GM12878 (cell line): Measurements from ENCODE around the gene TNXB. TPM values are rescaled to one million over a fixed set of nuclear protein-coding genes. Genes with fewer than 3 reads are reported as not detected.

ENCODE experiments used
- ATAC-seq: fragments of 200-7000 bp; cut with Tn5 transposase; 3 replicates; pipeline ENCODE4 v1.9.1; 2020; ENCODE audit warnings: mild to moderate bottlenecking, moderate library complexity
- BruUV-seq: library from RNA; stranded (reverse); fragments of 400-500 nt; replicated peaks from 2 replicates; lab custom pipeline; 2021; lab: Mats Ljungman, UMichigan
- CTCF ChIA-PET: fragments of 300-600 bp; sonication (Branson Sonifier 250); formaldehyde crosslinking; extraction: SDS; loops from one replicate; lab custom pipeline; 2021; ENCODE audit warnings: inconsistent platforms; lab: Yijun Ruan, JAX
- POLR2A ChIA-PET: fragments of 350-600 bp; formaldehyde crosslinking; extraction: SDS; loops from one replicate; lab custom pipeline; 2021; ENCODE audit warnings: inconsistent platforms; lab: Charles Lee
- RAD21 ChIA-PET: fragments of 300-600 bp; sonication (Branson Sonifier 250); formaldehyde crosslinking; loops from one replicate; lab custom pipeline; 2023; ENCODE audit warnings: antibody characterized with exemption; ENCODE audit not compliant: unreplicated experiment; lab: Charles Lee
- SMC1A ChIA-PET: fragments of 300-600 bp; sonication (Branson Sonifier 250); formaldehyde crosslinking; loops from one replicate; lab custom pipeline; 2023; ENCODE audit not compliant: unreplicated experiment, uncharacterized antibody; lab: Charles Lee
- DNase-seq: peaks from one replicate; pipeline ENCODE4 v3.0.0-alpha.2; 2011; ENCODE audit warnings: low read depth, low spot score
- FAIRE-seq: peaks from 3 replicates; lab custom pipeline; 2011; peaks lifted over from hg19 to GRCh38; lab: Jason Lieb, UNC
- H2AFZ ChIP-seq: 2 replicates; pipeline ENCODE4 v1.6.0; 2011; ENCODE audit warnings: low read depth, low read length, control low read depth; ENCODE audit not compliant: control insufficient read depth
- H3K27ac ChIP-seq: 2 replicates; pipeline ENCODE4 v1.5.1; 2011; ENCODE audit warnings: control low read depth; ENCODE audit not compliant: control insufficient read depth, insufficient read depth
- H3K27me3 ChIP-seq, 2 experiments: replicated peaks in 1 of 2; 2 replicates each; pipeline versions ENCODE4 v1.6.0 to v1.6.1; 2011; ENCODE audit warnings: low read length in 1 of 2; ENCODE audit not compliant: control insufficient read depth in 2 of 2, insufficient read depth in 2 of 2
- H3K36me3 ChIP-seq, 2 experiments: 2 replicates each; pipeline ENCODE4 v1.5.1; 2011; ENCODE audit warnings: low read length in 1 of 2; ENCODE audit not compliant: control insufficient read depth in 2 of 2, insufficient read depth in 2 of 2
- H3K4me1 ChIP-seq: 2 replicates; pipeline ENCODE4 v1.6.1; 2011; ENCODE audit warnings: mild to moderate bottlenecking, low read length, moderate library complexity, mixed read lengths; ENCODE audit not compliant: control insufficient read depth, insufficient read depth
- H3K4me2 ChIP-seq: 2 replicates; pipeline ENCODE4 v1.6.0; 2011; ENCODE audit warnings: control low read depth; ENCODE audit not compliant: control insufficient read depth, insufficient read depth
- H3K4me3 ChIP-seq: fragments of 200-600 bp; sonication (generic); 2 replicates; pipeline ENCODE4 v1.5.1; 2016
- H3K79me2 ChIP-seq: 2 replicates; pipeline ENCODE4 v1.6.0; 2011; ENCODE audit warnings: low read length; ENCODE audit not compliant: control insufficient read depth, insufficient read depth
- H3K9ac ChIP-seq: 2 replicates; pipeline ENCODE4 v1.8.0; 2011; ENCODE audit warnings: low read length, control low read depth, mixed read lengths; ENCODE audit not compliant: control insufficient read depth, insufficient read depth
- H3K9me3 ChIP-seq: replicated peaks from 3 replicates; pipeline ENCODE4 v1.5.1; 2011; ENCODE audit warnings: mild to moderate bottlenecking, low read length; ENCODE audit not compliant: control insufficient read depth, insufficient read depth
- H4K20me1 ChIP-seq: 2 replicates; pipeline ENCODE4 v1.6.0; 2011; ENCODE audit not compliant: control insufficient read depth, insufficient read depth
- EED ChIP-seq: sonication (generic); IDR thresholded peaks from 2 replicates; pipeline ENCODE4 v1.6.1; 2016; ENCODE audit warnings: antibody characterized with exemption, low read depth
- GATAD2B ChIP-seq: fragments of 450-650 bp; conservative IDR thresholded peaks from 2 replicates; pipeline ENCODE4 v1.6.1; 2017; ENCODE audit warnings: low read depth, mild to moderate bottlenecking, moderate library complexity
- IRF4 ChIP-seq: IDR thresholded peaks from 2 replicates; pipeline ENCODE4 v1.6.1; 2011; ENCODE audit warnings: low read depth, low read length
- LARP7 ChIP-seq: fragments of 450-650 bp; IDR thresholded peaks from 2 replicates; pipeline ENCODE4 v1.6.1; 2017; ENCODE audit warnings: mild to moderate bottlenecking
- NFXL1 ChIP-seq: fragments of 450-650 bp; IDR thresholded peaks from 2 replicates; pipeline ENCODE4 v1.6.1; 2017; ENCODE audit warnings: antibody characterized with exemption, mild to moderate bottlenecking, borderline replicate concordance
- POLR2A ChIP-seq: IDR thresholded peaks from 2 replicates; pipeline ENCODE4 v1.6.1; 2011; ENCODE audit warnings: low read depth, mild to moderate bottlenecking, low read length
- RB1 ChIP-seq: fragments of 450-650 bp; formaldehyde crosslinking; IDR thresholded peaks from 2 replicates; pipeline ENCODE4 v1.6.1; 2017; ENCODE audit warnings: mild to moderate bottlenecking, borderline replicate concordance
- RBBP5 ChIP-seq: fragments of 200-600 bp; sonication (generic); conservative IDR thresholded peaks from 2 replicates; pipeline ENCODE4 v1.6.1; 2016
- SIN3A ChIP-seq: IDR thresholded peaks from 2 replicates; pipeline ENCODE4 v1.6.1; 2012; ENCODE audit warnings: low read depth, low read length, improper control_type of control experiment
- SMAD5 ChIP-seq: IDR thresholded peaks from 2 replicates; pipeline ENCODE4 v1.6.1; 2016; ENCODE audit warnings: antibody characterized with exemption, low read depth
- SREBF1 ChIP-seq: IDR thresholded peaks from 2 replicates; pipeline ENCODE4 v1.6.1; 2012; ENCODE audit warnings: mild to moderate bottlenecking, low read length
- ZNF217 ChIP-seq: fragments of 450-650 bp; IDR thresholded peaks from 2 replicates; pipeline ENCODE4 v1.6.1; 2017; ENCODE audit warnings: antibody characterized with exemption, mild to moderate bottlenecking
- ZSCAN29 ChIP-seq: fragments of 450-650 bp; IDR thresholded peaks from 2 replicates; pipeline ENCODE4 v1.6.1; 2017; ENCODE audit warnings: mild to moderate bottlenecking, moderate library complexity
- WGBS: methylation state at CpG from one replicate; pipeline ENCODE4 v1.1.6; 2016; ENCODE audit warnings: low lambda C conversion rate; ENCODE audit not compliant: insufficient replicate concordance, insufficient coverage; ENCODE audit errors: missing lambda C conversion rate; 5-methylcytosine and 5-hydroxymethylcytosine counted together
- in situ Hi-C: fragments of 300-500 bp; cut with MboI; formaldehyde crosslinking; loops from 9 replicates; pipeline ENCODE4 v1.14.3; 2018; ENCODE audit warnings: mixed read lengths
- intact Hi-C: fragments of 100-400 bp; cut with micrococcal nuclease; formaldehyde crosslinking; loops from one replicate; pipeline ENCODE4 v1.14.2; 2022; ENCODE audit not compliant: unreplicated experiment
- polyA plus RNA-seq, 11 experiments: library from polyadenylated mRNA; depleted of rRNA in 4 of 11; unstranded in 6 of 11; stranded (reverse) in 5 of 11; fragments of >200 nt; fragmentation: Nextera tagmentation in 4 of 11; fragmentation: Illumina TruSeq in 1 of 11; extraction: Ambion mirVana in 4 of 11; extraction: Trizol in 1 of 11; gene quantifications; 1 replicate in 1 of 11; 2 replicates in 10 of 11; pipeline versions ENCODE4 v1.2.1 to v1.2.3, GENCODE V29; 2011 to 2016; ENCODE audit warnings: inconsistent platforms in 2 of 11, missing spikeins in 2 of 11, low read depth in 1 of 11
- total RNA-seq, 4 experiments: library from RNA; depleted of rRNA in 3 of 4; stranded (reverse); fragments of >200 nt in 3 of 4; fragmentation: Illumina TruSeq in 1 of 4; extraction: Trizol in 1 of 4; gene quantifications; 2 replicates each; pipeline versions ENCODE4 v1.2.1 to v1.2.3, GENCODE V29; 2013 to 2021
- TF ChIP-seq, protein P1 (sequence below): fragments of 450-650 bp; IDR thresholded peaks from 2 replicates; pipeline ENCODE4 v1.6.1; 2018; ENCODE audit warnings: borderline replicate concordance, mild to moderate bottlenecking; ENCODE audit not compliant: partially characterized antibody
- TF ChIP-seq, protein P2 (sequence below): fragments of 450-650 bp; conservative IDR thresholded peaks from 2 replicates; pipeline ENCODE4 v1.6.1; 2017; ENCODE audit warnings: mild to moderate bottlenecking, moderate library complexity
- TF ChIP-seq, protein P3 (sequence below): fragments of 450-650 bp; formaldehyde crosslinking; IDR thresholded peaks from 2 replicates; pipeline ENCODE4 v1.4.0; 2020; ENCODE audit warnings: mild to moderate bottlenecking, moderate library complexity
- TF ChIP-seq, protein P4 (sequence below): IDR thresholded peaks from 2 replicates; pipeline ENCODE4 v1.6.1; 2012; ENCODE audit warnings: low read depth, low read length, improper control_type of control experiment

TNXB gene
- total and polyA plus RNA-seq, 10 of the 15 experiments (the other 5 are each of a cell fraction or from before 2014, with no cell fraction given): 0.03 to 2.5 (median 0.68) TPM; not detected in 2

DNA sequence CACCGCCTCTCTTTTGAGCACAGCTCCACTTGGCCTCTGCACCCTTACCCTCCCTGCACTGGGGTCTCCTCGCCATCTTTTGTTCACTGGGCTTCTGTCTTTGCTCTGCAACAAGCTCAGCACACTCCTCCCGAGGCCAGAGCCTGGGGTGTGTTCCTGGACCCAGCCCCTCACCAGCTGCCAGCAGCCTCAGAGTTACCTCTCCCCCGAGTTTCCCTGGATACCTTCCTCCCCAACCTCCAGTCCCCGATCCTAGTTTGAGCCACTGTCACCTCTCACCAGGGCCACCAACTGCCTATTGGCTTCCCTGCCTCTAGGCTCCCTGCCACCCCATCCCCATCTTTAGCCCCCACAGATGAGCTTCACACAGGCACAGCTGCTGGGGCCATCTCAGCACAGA lies 58.6 kb downstream of the TNXB start:
- in situ Hi-C loops: no loop called here
- H3K27ac ChIP-seq: no peak overlapping the region
- H3K36me3 ChIP-seq: no peaks in the 10 kb centered on the region
- H3K4me2 ChIP-seq: no peak overlapping the region
- BruUV-seq: no TSS peak
- no peak overlapping the region for H3K9ac ChIP-seq
- CTCF ChIA-PET: interaction anchor here (2.6 kb wide), 1 partner anchor 21 kb away, joined by 6 read pairs; no protein-coding TSS in a partner anchor
- SMC1A ChIA-PET: no interaction called here
- ATAC-seq (no peak), FAIRE-seq (no peak), DNase-seq (no peak)
- H3K4me3 ChIP-seq: no peak overlapping the region
- H4K20me1 ChIP-seq: no peaks in the 10 kb centered on the region
- WGBS: 14% methylated on average over 2 of the region's 5 CpGs
- no peaks in the 10 kb centered on the region for H3K4me1 ChIP-seq
- no peaks in the 10 kb centered on the region for H3K79me2 ChIP-seq
- POLR2A ChIA-PET: no interaction called here
- no peaks in the 10 kb centered on the region for H3K9me3 ChIP-seq
- RAD21 ChIA-PET: no interaction called here
- H2AFZ ChIP-seq: no peak overlapping the region
- H3K27me3 ChIP-seq: peaks cover 0 to 3% of the 10 kb centered on the region in 2 experiments; a peak in 2 of 4 replicates
- intact Hi-C loops: no loop called here
- TF ChIP-seq LARP7 (no peak), SMAD5 (no peak), GATAD2B (no peak), RB1 (no peak), SIN3A (no peak), SREBF1 (no peak), RBBP5 (no peak), NFXL1 (no peak), ZSCAN29 (no peak), EED (no peak), ZNF217 (no peak), POLR2A (no peak), IRF4 (no peak)
- TF ChIP-seq, protein P1, sequence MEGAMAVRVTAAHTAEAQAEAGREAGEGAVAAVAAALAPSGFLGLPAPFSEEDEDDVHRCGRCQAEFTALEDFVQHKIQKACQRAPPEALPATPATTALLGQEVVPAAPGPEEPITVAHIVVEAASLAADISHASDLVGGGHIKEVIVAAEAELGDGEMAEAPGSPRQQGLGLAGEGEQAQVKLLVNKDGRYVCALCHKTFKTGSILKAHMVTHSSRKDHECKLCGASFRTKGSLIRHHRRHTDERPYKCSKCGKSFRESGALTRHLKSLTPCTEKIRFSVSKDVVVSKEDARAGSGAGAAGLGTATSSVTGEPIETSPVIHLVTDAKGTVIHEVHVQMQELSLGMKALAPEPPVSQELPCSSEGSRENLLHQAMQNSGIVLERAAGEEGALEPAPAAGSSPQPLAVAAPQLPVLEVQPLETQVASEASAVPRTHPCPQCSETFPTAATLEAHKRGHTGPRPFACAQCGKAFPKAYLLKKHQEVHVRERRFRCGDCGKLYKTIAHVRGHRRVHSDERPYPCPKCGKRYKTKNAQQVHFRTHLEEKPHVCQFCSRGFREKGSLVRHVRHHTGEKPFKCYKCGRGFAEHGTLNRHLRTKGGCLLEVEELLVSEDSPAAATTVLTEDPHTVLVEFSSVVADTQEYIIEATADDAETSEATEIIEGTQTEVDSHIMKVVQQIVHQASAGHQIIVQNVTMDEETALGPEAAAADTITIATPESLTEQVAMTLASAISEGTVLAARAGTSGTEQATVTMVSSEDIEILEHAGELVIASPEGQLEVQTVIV: no peak
- TF ChIP-seq, protein P2, sequence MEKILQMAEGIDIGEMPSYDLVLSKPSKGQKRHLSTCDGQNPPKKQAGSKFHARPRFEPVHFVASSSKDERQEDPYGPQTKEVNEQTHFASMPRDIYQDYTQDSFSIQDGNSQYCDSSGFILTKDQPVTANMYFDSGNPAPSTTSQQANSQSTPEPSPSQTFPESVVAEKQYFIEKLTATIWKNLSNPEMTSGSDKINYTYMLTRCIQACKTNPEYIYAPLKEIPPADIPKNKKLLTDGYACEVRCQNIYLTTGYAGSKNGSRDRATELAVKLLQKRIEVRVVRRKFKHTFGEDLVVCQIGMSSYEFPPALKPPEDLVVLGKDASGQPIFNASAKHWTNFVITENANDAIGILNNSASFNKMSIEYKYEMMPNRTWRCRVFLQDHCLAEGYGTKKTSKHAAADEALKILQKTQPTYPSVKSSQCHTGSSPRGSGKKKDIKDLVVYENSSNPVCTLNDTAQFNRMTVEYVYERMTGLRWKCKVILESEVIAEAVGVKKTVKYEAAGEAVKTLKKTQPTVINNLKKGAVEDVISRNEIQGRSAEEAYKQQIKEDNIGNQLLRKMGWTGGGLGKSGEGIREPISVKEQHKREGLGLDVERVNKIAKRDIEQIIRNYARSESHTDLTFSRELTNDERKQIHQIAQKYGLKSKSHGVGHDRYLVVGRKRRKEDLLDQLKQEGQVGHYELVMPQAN: no peak
- TF ChIP-seq, protein P3, sequence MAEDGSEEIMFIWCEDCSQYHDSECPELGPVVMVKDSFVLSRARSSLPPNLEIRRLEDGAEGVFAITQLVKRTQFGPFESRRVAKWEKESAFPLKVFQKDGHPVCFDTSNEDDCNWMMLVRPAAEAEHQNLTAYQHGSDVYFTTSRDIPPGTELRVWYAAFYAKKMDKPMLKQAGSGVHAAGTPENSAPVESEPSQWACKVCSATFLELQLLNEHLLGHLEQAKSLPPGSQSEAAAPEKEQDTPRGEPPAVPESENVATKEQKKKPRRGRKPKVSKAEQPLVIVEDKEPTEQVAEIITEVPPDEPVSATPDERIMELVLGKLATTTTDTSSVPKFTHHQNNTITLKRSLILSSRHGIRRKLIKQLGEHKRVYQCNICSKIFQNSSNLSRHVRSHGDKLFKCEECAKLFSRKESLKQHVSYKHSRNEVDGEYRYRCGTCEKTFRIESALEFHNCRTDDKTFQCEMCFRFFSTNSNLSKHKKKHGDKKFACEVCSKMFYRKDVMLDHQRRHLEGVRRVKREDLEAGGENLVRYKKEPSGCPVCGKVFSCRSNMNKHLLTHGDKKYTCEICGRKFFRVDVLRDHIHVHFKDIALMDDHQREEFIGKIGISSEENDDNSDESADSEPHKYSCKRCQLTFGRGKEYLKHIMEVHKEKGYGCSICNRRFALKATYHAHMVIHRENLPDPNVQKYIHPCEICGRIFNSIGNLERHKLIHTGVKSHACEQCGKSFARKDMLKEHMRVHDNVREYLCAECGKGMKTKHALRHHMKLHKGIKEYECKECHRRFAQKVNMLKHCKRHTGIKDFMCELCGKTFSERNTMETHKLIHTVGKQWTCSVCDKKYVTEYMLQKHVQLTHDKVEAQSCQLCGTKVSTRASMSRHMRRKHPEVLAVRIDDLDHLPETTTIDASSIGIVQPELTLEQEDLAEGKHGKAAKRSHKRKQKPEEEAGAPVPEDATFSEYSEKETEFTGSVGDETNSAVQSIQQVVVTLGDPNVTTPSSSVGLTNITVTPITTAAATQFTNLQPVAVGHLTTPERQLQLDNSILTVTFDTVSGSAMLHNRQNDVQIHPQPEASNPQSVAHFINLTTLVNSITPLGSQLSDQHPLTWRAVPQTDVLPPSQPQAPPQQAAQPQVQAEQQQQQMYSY: no peak
- TF ChIP-seq, protein P4, sequence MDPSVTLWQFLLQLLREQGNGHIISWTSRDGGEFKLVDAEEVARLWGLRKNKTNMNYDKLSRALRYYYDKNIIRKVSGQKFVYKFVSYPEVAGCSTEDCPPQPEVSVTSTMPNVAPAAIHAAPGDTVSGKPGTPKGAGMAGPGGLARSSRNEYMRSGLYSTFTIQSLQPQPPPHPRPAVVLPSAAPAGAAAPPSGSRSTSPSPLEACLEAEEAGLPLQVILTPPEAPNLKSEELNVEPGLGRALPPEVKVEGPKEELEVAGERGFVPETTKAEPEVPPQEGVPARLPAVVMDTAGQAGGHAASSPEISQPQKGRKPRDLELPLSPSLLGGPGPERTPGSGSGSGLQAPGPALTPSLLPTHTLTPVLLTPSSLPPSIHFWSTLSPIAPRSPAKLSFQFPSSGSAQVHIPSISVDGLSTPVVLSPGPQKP: no peak
